Muscle of leg (tissue), 9 donors: ENCODE measurements around the gene HMGXB4. TPM values are rescaled to one million over a fixed set of nuclear protein-coding genes. Genes with fewer than 3 reads are reported as not detected.

Experiments
- polyA plus RNA-seq, 8 donors: library from polyadenylated mRNA; unstranded; fragments of 120-200 nt; gene quantifications; one replicate each; pipeline versions ENCODE4 v1.2.1 to v1.2.3, GENCODE V29; 2013; ENCODE audit warnings: inconsistent platforms in 1 of 8, low replicate concordance in 1 of 8; ENCODE audit not compliant: insufficient read length in 8 of 8, insufficient read depth in 1 of 8
- total RNA-seq: library from RNA; stranded (reverse); fragments of 120-200 nt; gene quantifications from one replicate; pipeline ENCODE4 v1.2.4, GENCODE V29; 2013

Gene HMGXB4
- total and polyA plus RNA-seq, 9 donors = 8.7 to 20.3 (median 15.5) TPM

Other genes starting within 250 kb of the HMGXB4 start
- gene ISX, start 191.3 kb upstream of the HMGXB4 start, total RNA-seq = not detected
- 1 to 10 TPM in 1 of 8 donors, under 1 TPM in 2, not detected in 5; 0.05 to 3.4 (median 0.52) TPM for gene ISX, start 191.3 kb upstream of the HMGXB4 start, polyA plus RNA-seq
- 25.6 TPM for gene TOM1, start 42.4 kb downstream of the HMGXB4 start, total RNA-seq
- gene TOM1, start 42.4 kb downstream of the HMGXB4 start, polyA plus RNA-seq = 10 to 100 TPM; 26.8 to 34.9 (median 30.8) TPM
- 11.5 TPM for gene HMOX1, start 123.6 kb downstream of the HMGXB4 start, total RNA-seq
- gene HMOX1, start 123.6 kb downstream of the HMGXB4 start, polyA plus RNA-seq = 10 to 100 TPM; 15.3 to 36.0 (median 26.6) TPM
- gene MCM5, start 142.6 kb downstream of the HMGXB4 start, total RNA-seq = 22.8 TPM
- gene MCM5, start 142.6 kb downstream of the HMGXB4 start, polyA plus RNA-seq = 10 to 100 TPM; 29.1 to 46.9 (median 37.1) TPM